Tibial nerve (tissue), 4 donors: ENCODE results near the gene TRIM24. TPM values are rescaled to one million over a fixed set of nuclear protein-coding genes. Genes with fewer than 3 reads are reported as not detected.

Experiments used
- DNase-seq, 2 donors: peaks; one replicate each; pipeline ENCODE4 v3.0.0-alpha.2; 2019; ENCODE audit warnings: low spot score in 2 of 2
- H3K27ac ChIP-seq, 4 donors: fragments of 200-600 bp; sonication (generic) in 3 of 4; one replicate each; pipeline ENCODE4 v1.5.1; 2017 to 2019; ENCODE audit warnings: mild to moderate bottlenecking in 1 of 4
- H3K27me3 ChIP-seq, 2 donors: fragments of 200-600 bp; sonication (generic) in 1 of 2; one replicate each; pipeline versions ENCODE4 v1.5.1 to v1.6.0; 2017 to 2019
- H3K36me3 ChIP-seq, 3 donors: fragments of 200-600 bp; sonication (generic); one replicate each; pipeline ENCODE4 v1.5.1; 2018 to 2019
- H3K4me1 ChIP-seq, 4 donors: fragments of 200-600 bp; sonication (generic) in 3 of 4; one replicate each; pipeline ENCODE4 v1.5.1; 2017 to 2019
- H3K4me3 ChIP-seq, 4 donors: fragments of 200-600 bp; sonication (generic) in 3 of 4; one replicate each; pipeline ENCODE4 v1.5.1; 2017 to 2019; ENCODE audit warnings: mild to moderate bottlenecking in 1 of 4, moderate library complexity in 1 of 4
- H3K9me3 ChIP-seq, 4 donors: fragments of 200-600 bp; sonication (generic) in 3 of 4; one replicate each; pipeline ENCODE4 v1.5.1; 2017 to 2019
- EP300 ChIP-seq, 2 donors: sonication (generic); formaldehyde crosslinking; IDR thresholded peaks; one replicate each; pipeline ENCODE4 v1.6.1; 2017; ENCODE audit warnings: antibody characterized with exemption in 2 of 2, mild to moderate bottlenecking in 1 of 2
- POLR2A ChIP-seq, 2 donors: fragments of 450-650 bp; IDR thresholded peaks; one replicate each; pipeline ENCODE4 v1.6.1; 2017; ENCODE audit warnings: antibody characterized with exemption in 2 of 2, mild to moderate bottlenecking in 2 of 2, moderate library complexity in 2 of 2
- WGBS, 2 donors: methylation state at CpG; one replicate each; pipeline ENCODE4 v1.1.5; 2018; 5-methylcytosine and 5-hydroxymethylcytosine counted together
- total RNA-seq, 4 donors: library from RNA; depleted of rRNA; stranded (reverse); fragments of >200 nt; gene quantifications; one replicate each; pipeline ENCODE4 v1.1.0, GENCODE V29; 2016
- TF ChIP-seq, protein P1 (sequence below), 5 experiments: fragments of 200-600 bp in 3 of 5; fragments of 450-650 bp in 2 of 5; sonication (generic) in 3 of 5; IDR thresholded peaks; one replicate each; pipeline ENCODE4 v1.5.1; 2016 to 2019; ENCODE audit warnings: antibody characterized with exemption in 5 of 5, mild to moderate bottlenecking in 3 of 5, moderate library complexity in 2 of 5

Gene TRIM24
- total RNA-seq, 4 donors from 2014 or later = 15.9 to 20.5 (median 17.7) TPM

DNA sequence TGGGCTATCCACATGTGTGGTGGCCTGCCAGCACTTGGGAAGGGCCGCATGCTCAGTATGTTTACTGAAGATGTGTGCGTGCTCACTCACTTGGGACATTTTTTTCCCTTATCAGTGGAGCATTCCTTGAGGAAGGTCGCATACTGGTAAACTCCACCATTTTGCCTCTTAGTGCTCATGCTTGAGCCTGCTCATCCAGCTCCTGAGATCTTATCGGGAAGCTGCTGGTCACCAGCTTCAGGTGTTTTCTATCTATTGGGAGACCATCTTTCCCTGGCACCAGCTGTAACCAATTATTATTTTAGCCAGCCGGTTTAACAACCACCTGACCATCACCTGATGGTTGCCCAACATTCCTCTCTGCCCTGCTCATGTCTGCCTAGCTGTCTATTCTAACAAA lies 35.0 kb upstream of the TRIM24 start:
- H3K4me1 ChIP-seq = no peaks in the 10 kb centered on the region
- H3K9me3 ChIP-seq = peaks cover 0 to 33% (median 8%) of the 10 kb centered on the region in 4 donors
- no peak overlapping the region for H3K4me3 ChIP-seq
- TF ChIP-seq EP300 (IDR thresholded peaks at IDR 0.05) (no peak), POLR2A (IDR thresholded peaks at IDR 0.05) (no peak)
- TF ChIP-seq, protein P1, sequence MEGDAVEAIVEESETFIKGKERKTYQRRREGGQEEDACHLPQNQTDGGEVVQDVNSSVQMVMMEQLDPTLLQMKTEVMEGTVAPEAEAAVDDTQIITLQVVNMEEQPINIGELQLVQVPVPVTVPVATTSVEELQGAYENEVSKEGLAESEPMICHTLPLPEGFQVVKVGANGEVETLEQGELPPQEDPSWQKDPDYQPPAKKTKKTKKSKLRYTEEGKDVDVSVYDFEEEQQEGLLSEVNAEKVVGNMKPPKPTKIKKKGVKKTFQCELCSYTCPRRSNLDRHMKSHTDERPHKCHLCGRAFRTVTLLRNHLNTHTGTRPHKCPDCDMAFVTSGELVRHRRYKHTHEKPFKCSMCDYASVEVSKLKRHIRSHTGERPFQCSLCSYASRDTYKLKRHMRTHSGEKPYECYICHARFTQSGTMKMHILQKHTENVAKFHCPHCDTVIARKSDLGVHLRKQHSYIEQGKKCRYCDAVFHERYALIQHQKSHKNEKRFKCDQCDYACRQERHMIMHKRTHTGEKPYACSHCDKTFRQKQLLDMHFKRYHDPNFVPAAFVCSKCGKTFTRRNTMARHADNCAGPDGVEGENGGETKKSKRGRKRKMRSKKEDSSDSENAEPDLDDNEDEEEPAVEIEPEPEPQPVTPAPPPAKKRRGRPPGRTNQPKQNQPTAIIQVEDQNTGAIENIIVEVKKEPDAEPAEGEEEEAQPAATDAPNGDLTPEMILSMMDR (IDR thresholded peaks at IDR 0.05) = no peak
- H3K36me3 ChIP-seq = no peaks in the 10 kb centered on the region
- no peak overlapping the region for H3K27ac ChIP-seq
- WGBS, 2 donors = 91 to 93% methylated on average over 5 of the region's 5 CpGs
- H3K27me3 ChIP-seq = no peaks in the 10 kb centered on the region
- no peak for DNase-seq

DNA sequence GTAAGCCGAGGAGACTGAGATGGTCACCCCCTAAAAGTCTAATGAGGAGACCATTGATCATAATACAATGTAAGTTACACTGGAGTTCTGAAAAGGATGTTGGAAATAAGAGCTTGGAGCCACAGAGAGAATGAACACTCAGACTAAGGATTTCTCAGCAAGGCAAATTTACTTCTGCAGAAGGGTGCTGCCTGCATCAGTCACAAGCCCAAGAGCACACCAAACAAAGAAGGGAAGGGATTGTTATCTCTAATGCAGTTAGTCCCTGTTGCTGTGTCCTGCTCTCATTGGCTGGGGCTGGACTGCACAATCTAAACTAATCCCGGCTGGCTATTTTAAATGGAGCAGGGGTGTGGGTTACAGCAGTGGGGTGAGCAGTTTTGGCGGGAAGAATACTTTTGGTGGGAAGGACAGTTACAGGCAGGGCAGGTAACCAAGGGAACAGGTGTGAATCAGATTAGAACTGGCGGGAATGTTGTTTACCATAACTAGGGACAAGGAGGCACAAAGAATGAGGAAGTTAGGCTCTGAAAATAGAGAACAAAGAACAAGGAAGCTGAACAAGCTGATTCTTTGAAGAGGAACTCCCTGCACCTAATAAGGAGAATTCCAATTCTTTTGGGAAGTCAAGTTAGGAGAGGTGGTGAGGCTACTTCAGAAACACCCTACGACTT lies 30.3 kb upstream of the TRIM24 start:
- TF ChIP-seq EP300 (IDR thresholded peaks at IDR 0.05) (no peak), POLR2A (IDR thresholded peaks at IDR 0.05) (no peak)
- TF ChIP-seq, protein P1 (IDR thresholded peaks at IDR 0.05) = no peak
- Histone ChIP-seq H3K4me3 (no peak overlapping the region), H3K36me3 (no peaks in the 10 kb centered on the region), H3K27ac (no peak overlapping the region), H3K9me3 (peaks cover 0 to 50% (median 8%) of the 10 kb centered on the region in 4 donors), H3K27me3 (no peaks in the 10 kb centered on the region), H3K4me1 (no peaks in the 10 kb centered on the region)
- DNase-seq = no peak
- WGBS, 2 donors = 91 to 93% methylated on average over 5 of the region's 5 CpGs

DNA sequence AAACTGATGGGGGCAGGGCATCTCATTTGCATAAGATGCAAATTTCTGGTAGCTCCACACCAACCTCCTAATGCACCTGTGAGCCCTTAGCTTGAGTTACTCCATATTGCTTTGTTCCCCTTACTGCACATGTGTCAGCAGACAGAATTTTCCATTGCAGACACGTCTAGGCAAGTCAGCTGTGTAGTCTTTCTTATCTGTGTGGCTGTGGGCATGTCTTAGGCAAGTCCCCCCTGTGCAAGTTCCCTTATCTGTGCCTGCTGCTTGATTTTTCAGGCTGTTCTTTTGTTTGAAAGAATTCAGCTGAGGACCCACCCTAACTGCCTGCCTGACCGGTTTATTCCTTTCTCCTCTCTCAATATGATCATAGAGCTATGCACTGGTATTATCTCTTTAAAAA lies 28.5 kb upstream of the TRIM24 start:
- Histone ChIP-seq H3K4me3 (no peak overlapping the region), H3K36me3 (no peaks in the 10 kb centered on the region), H3K9me3 (peaks cover 0 to 50% (median 8%) of the 10 kb centered on the region in 4 donors), H3K4me1 (no peaks in the 10 kb centered on the region), H3K27me3 (no peaks in the 10 kb centered on the region), H3K27ac (no peak overlapping the region)
- no peak for DNase-seq
- WGBS, 2 donors = 85 to 92% methylated on average over 2 of the region's 2 CpGs
- TF ChIP-seq EP300 (IDR thresholded peaks at IDR 0.05) (no peak), POLR2A (IDR thresholded peaks at IDR 0.05) (no peak)
- TF ChIP-seq, protein P1 (IDR thresholded peaks at IDR 0.05) = no peak

DNA sequence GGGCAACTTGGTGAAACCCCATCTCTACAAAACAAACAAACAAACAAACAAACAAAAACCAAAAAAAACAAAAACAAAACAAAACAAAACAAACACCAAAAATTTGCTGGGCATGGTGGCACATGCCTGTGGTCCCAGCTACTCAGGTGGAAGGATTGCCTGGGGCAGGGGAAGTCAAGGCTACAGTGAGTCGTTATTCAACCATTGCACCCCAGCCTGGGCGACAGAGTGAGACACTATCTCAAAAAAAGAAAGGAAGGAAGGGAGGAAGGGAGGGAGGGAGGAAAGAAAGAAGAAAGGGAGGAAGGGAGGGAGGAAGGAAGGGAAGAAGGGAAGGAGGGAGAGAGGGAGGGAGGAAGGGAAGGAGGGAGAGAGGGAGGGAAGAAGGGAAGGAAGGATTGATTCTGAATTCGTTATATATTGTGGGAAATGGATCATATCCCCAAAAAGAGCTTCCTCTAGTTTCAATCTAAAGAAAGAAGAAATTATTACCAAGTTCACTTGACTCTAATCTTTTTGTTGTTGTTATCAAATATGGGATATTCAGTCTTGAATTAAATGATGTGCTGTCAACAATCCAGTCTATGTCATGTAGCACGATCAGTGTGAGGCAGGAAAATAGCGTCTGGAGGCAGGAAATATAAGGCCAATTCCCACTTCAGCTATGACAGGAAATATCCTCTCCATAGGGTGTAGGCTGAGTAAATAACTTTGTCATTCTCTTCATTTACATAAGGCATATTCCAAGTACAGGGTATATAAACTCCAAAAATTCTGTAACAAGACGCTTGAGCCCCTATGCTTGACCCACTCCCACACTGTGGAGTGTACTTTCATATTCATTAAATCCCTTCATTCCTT lies 26.2 kb upstream of the TRIM24 start:
- DNase-seq = no peak
- no peak overlapping the region for H3K4me3 ChIP-seq
- H3K9me3 ChIP-seq = peaks cover 0 to 33% (median 6%) of the 10 kb centered on the region in 4 donors
- no peak overlapping the region for H3K27ac ChIP-seq
- H3K27me3 ChIP-seq = no peaks in the 10 kb centered on the region
- H3K4me1 ChIP-seq = no peaks in the 10 kb centered on the region
- no peaks in the 10 kb centered on the region for H3K36me3 ChIP-seq
- TF ChIP-seq, protein P1 (IDR thresholded peaks at IDR 0.05) = no peak
- TF ChIP-seq EP300 (IDR thresholded peaks at IDR 0.05) = no peak
- no peak for TF ChIP-seq POLR2A (IDR thresholded peaks at IDR 0.05)
- WGBS, 2 donors = 73 to 75% methylated on average over 6 of the region's 6 CpGs

DNA sequence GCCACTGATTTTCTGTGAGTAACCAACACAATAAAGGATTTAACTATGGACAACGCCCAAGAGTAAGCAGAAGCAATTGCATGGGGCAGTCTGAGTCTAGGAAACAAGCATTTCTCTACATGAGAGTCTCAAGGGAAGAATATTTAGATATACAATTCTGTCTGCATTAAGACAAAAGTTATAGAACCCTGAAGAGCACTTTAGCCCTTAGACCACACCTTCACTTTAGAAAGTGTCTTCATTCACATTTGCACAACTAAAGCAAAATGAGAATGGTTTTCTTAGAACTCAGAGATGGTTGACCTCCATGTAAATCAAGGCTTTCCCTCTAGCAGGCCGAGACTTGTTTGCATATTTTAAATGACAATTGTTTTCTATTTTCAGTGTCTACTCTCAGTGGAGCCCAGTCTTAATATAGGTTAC lies 25.5 kb upstream of the TRIM24 start:
- no peak for TF ChIP-seq POLR2A (IDR thresholded peaks at IDR 0.05)
- TF ChIP-seq, protein P1 (IDR thresholded peaks at IDR 0.05) = no peak
- TF ChIP-seq EP300 (IDR thresholded peaks at IDR 0.05) = no peak
- 66 to 76% methylated on average over 2 of the region's 2 CpGs for WGBS, 2 donors
- Histone ChIP-seq H3K4me1 (no peaks in the 10 kb centered on the region), H3K27me3 (no peaks in the 10 kb centered on the region), H3K9me3 (peaks cover 0 to 25% (median 2%) of the 10 kb centered on the region in 4 donors), H3K27ac (no peak overlapping the region), H3K4me3 (no peak overlapping the region), H3K36me3 (no peaks in the 10 kb centered on the region)
- DNase-seq = no peak
